ENCODE data around the gene TRIM41. TPM values are rescaled to one million over a fixed set of nuclear protein-coding genes. Genes with fewer than 3 reads are reported as not detected.
A peak's percentile ranks its signal among the peaks of the same experiment; 100 is the strongest.
"Not testable (repeated sequence)": the region's sequence is repeated elsewhere in the genome, so short reads cannot be mapped to it uniquely, and the experiment has no call there.

The TRIM41 gene
- total RNA-seq = 6.1 TPM

- H3K9me3 ChIP-seq (ENCODE audit: low read depth, low read length) = no peaks in the 10 kb centered on the region
- H3K27me3 ChIP-seq (ENCODE audit: insufficient read depth, low read length) = no peaks in the 10 kb centered on the region
- peaks cover 53% of the 10 kb centered on the region for H3K4me1 ChIP-seq (ENCODE audit: insufficient read depth, low read length)
- peak within 1 kb of the TSS; percentile 87 for H3K4me3 ChIP-seq (ENCODE audit: low read length)
These were observed at the start of gene TRIM41 for GRCh38 chr5:181223058-181223728. TRIM41 (plus strand) TSS chr5:181223281; CDS start chr5:181224000, 719 bp downstream.

- Histone ChIP-seq H3K9me3 (ENCODE audit: low read depth, low read length) (no peaks in the 10 kb centered on the region), H3K4me1 (ENCODE audit: insufficient read depth, low read length) (peaks cover 11% of the 10 kb centered on the region), H3K4me3 (ENCODE audit: low read length) (no peak overlapping the region), H3K27me3 (ENCODE audit: insufficient read depth, low read length) (peaks cover 47% of the 10 kb centered on the region)
These were observed 49.4 kb upstream of the TRIM41 start for GRCh38 chr5:181173420-181174342.

- Histone ChIP-seq H3K9me3 (ENCODE audit: low read depth, low read length) (no peaks in the 10 kb centered on the region), H3K4me1 (ENCODE audit: insufficient read depth, low read length) (peaks cover 5% of the 10 kb centered on the region), H3K4me3 (ENCODE audit: low read length) (no peak overlapping the region), H3K27me3 (ENCODE audit: insufficient read depth, low read length) (peaks cover 20% of the 10 kb centered on the region)
These were observed 46.7 kb upstream of the TRIM41 start for GRCh38 chr5:181176254-181176952.

- H3K27me3 ChIP-seq (ENCODE audit: insufficient read depth, low read length); H3K9me3 ChIP-seq (ENCODE audit: low read depth, low read length); H3K4me3 ChIP-seq (ENCODE audit: low read length); H3K4me1 ChIP-seq (ENCODE audit: insufficient read depth, low read length): not testable (repeated sequence)
These were observed 45.5 kb upstream of the TRIM41 start for GRCh38 chr5:181177559-181177958.

GRCh38 chr5:181181650-181182565 lies 41.2 kb upstream of the TRIM41 start:
- Histone ChIP-seq H3K4me3 (ENCODE audit: low read length) (no peak overlapping the region), H3K4me1 (ENCODE audit: insufficient read depth, low read length) (peaks cover 21% of the 10 kb centered on the region), H3K9me3 (ENCODE audit: low read depth, low read length) (no peaks in the 10 kb centered on the region), H3K27me3 (ENCODE audit: insufficient read depth, low read length) (no peaks in the 10 kb centered on the region)

GRCh38 chr5:181182651-181183050 lies 40.4 kb upstream of the TRIM41 start:
- no peaks in the 10 kb centered on the region for H3K9me3 ChIP-seq (ENCODE audit: low read depth, low read length)
- H3K4me3 ChIP-seq (ENCODE audit: low read length) = no peak overlapping the region

GRCh38 chr5:181184845-181185216 lies 38.2 kb upstream of the TRIM41 start:
- H3K4me1 ChIP-seq (ENCODE audit: insufficient read depth, low read length) = peaks cover 37% of the 10 kb centered on the region
- H3K27me3 ChIP-seq (ENCODE audit: insufficient read depth, low read length) = no peaks in the 10 kb centered on the region
- no peaks in the 10 kb centered on the region for H3K9me3 ChIP-seq (ENCODE audit: low read depth, low read length)
- no peak overlapping the region for H3K4me3 ChIP-seq (ENCODE audit: low read length)

More at GRCh38 chr5:181182651-181183050, 40.4 kb upstream of the TRIM41 start:
- peaks cover 22% of the 10 kb centered on the region for H3K4me1 ChIP-seq (ENCODE audit: insufficient read depth, low read length)
- H3K27me3 ChIP-seq (ENCODE audit: insufficient read depth, low read length) = no peaks in the 10 kb centered on the region

- Histone ChIP-seq H3K9me3 (ENCODE audit: low read depth, low read length) (no peaks in the 10 kb centered on the region), H3K4me3 (ENCODE audit: low read length) (no peak overlapping the region), H3K27me3 (ENCODE audit: insufficient read depth, low read length) (no peaks in the 10 kb centered on the region), H3K4me1 (ENCODE audit: insufficient read depth, low read length) (peaks cover 44% of the 10 kb centered on the region)
These were observed 37.5 kb upstream of the TRIM41 start for GRCh38 chr5:181185560-181185959.

- Histone ChIP-seq H3K27me3 (ENCODE audit: insufficient read depth, low read length) (no peaks in the 10 kb centered on the region), H3K9me3 (ENCODE audit: low read depth, low read length) (no peaks in the 10 kb centered on the region), H3K4me1 (ENCODE audit: insufficient read depth, low read length) (peaks cover 47% of the 10 kb centered on the region), H3K4me3 (ENCODE audit: low read length) (no peak overlapping the region)
These were observed 37.1 kb upstream of the TRIM41 start for GRCh38 chr5:181186022-181186421.

- Histone ChIP-seq H3K27me3 (ENCODE audit: insufficient read depth, low read length) (no peaks in the 10 kb centered on the region), H3K9me3 (ENCODE audit: low read depth, low read length) (no peaks in the 10 kb centered on the region), H3K4me1 (ENCODE audit: insufficient read depth, low read length) (peaks cover 47% of the 10 kb centered on the region), H3K4me3 (ENCODE audit: low read length) (no peak overlapping the region)
These were observed 36.0 kb upstream of the TRIM41 start for GRCh38 chr5:181186986-181187499.

- Histone ChIP-seq H3K4me3 (ENCODE audit: low read length) (no peak overlapping the region), H3K27me3 (ENCODE audit: insufficient read depth, low read length) (no peaks in the 10 kb centered on the region), H3K4me1 (ENCODE audit: insufficient read depth, low read length) (peaks cover 49% of the 10 kb centered on the region), H3K9me3 (ENCODE audit: low read depth, low read length) (no peaks in the 10 kb centered on the region)
These were observed 35.4 kb upstream of the TRIM41 start for GRCh38 chr5:181187500-181188213.

- Histone ChIP-seq H3K27me3 (ENCODE audit: insufficient read depth, low read length) (no peaks in the 10 kb centered on the region), H3K4me3 (ENCODE audit: low read length) (peak overlapping the region; percentile 84), H3K4me1 (ENCODE audit: insufficient read depth, low read length) (peaks cover 46% of the 10 kb centered on the region), H3K9me3 (ENCODE audit: low read depth, low read length) (no peaks in the 10 kb centered on the region)
These were observed 34.2 kb upstream of the TRIM41 start for GRCh38 chr5:181188700-181189362.

GRCh38 chr5:181189363-181189961 lies 33.6 kb upstream of the TRIM41 start:
- Histone ChIP-seq H3K4me3 (ENCODE audit: low read length) (peak overlapping the region; percentile 84), H3K27me3 (ENCODE audit: insufficient read depth, low read length) (no peaks in the 10 kb centered on the region), H3K4me1 (ENCODE audit: insufficient read depth, low read length) (peaks cover 39% of the 10 kb centered on the region), H3K9me3 (ENCODE audit: low read depth, low read length) (no peaks in the 10 kb centered on the region)

Data from mononuclear cell (primary cell).